HG02571 (cell line): Measurements from ENCODE around the gene INHBB.

Experiments
- ATAC-seq: cut with Tn5 transposase; IDR thresholded peaks from one replicate; pipeline ENCODE4 v1.9.1; 2021; ENCODE audit warnings: mild to moderate bottlenecking, moderate library complexity; ENCODE audit not compliant: unreplicated experiment

Gene INHBB

GRCh38 chr2:120336749-120337148 lies 9.2 kb upstream of the INHBB start:
- no peak for ATAC-seq

GRCh38 chr2:120338015-120338414 lies 7.9 kb upstream of the INHBB start:
- ATAC-seq: no peak

- no peak for ATAC-seq
Observed at GRCh38 chr2:120341977-120342376, 4.0 kb upstream of the INHBB start.

DNA sequence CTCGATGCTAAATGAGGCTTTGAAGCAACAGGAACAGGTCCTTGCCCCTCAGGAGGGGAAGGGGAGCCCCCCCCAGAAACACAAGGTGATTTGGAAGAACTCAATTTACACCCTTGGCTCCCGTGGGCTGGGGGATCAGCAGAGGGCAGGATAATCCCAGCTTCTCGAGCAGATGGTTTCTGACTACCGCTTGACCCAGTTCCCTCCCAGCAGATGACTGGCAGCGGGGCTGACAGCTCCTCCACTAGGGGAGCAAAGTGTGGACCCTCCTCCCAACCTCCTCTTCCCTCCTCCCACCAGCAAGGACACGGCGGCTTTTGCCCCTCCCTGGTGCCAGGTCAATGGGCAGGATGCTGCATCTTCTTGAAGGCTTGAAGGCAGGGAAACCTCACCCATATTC lies 3.5 kb upstream of the INHBB start:
- ATAC-seq: no peak

DNA sequence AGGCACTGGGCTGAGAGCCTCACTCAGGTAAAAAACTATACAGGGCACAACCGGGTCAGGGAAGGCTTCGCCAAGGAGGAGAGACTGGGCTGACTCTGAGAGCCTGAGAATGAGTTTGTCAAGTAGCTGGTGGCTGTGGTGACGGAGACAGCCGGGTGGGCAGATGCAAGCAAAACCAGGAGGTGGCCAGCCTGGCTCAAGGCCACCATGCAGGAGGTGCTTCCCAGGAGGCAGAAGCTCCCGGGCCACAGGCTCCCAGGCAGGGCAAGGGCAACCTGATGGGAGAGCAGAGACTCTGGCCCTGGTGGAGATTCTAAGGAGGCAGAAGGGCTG lies 2.9 kb upstream of the INHBB start:
- ATAC-seq: no peak

DNA sequence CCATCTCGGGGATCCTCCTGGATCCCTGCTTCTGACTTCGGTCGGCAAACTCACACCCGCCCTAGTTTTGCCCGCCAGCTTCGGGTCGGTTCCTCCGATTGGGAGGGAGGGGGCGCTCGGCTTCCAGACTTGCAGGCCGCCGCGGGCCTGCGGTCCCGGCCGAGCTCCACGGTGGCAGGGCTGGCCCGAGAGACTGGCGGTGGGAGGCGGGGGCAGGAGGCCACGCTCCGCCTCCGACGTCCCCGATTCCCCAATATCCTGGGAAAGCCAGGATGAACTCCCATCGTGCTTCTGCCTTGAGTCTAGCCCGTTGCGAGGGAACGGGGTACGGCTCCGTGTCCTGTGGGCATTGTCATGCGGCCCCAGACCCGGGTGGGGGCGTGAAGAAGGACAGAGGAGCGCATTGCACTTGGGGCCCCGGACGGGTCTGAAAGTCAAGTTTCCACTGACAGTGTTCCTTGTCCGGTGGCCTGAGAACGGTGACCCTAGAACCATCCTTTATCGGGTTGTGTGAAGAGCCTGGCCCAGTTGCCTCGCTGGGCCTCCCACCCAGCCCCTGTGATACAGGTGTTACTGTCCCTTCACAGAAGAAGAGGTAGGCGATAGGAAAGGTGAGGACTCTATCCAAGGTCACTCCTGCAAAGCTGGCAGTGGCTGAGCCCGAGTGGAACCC lies 2.4 kb upstream of the INHBB start:
- no peak for ATAC-seq

DNA sequence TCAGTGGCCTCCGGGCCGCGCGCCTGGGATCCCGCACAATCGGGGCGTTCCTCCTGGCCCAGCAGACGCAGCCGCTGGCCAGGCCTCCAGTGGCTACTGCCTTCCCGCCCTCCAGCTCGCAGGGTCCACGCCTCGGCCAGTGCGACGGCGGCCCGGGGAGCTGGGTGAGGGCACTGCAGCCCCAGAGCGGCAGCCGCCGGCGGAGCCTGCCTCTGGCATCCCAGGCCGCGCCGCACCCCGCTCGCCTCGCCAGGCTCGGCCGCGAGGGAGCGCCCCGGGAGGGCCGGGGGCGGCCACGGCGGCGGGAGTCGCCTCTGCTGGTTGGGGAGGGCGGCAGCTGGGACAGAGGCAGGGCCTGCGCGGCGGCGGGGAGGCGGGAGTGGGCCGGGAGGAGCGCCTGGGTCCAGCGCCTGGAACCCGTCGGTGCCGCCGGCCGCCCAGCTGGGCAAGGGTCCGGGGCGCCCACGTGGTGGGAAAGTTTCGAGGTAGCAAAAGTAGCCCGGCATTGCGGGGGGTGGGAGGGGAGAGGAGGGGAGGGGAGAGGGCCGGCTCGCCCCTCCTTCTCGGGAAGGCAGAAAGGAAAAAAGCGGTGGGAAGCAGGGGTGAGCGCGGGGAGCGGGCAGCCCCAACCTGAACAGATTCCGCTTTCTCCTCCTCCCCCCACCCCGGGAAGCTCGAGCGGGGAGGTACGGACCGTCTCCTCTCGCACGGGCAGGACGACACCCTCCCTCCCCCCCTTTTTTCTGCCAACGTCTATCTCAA lies 1.5 kb upstream of the INHBB start:
- no peak for ATAC-seq

- ATAC-seq: no peak
Observed at GRCh38 chr2:120344976-120345581, 857 bp upstream of the INHBB start.

DNA sequence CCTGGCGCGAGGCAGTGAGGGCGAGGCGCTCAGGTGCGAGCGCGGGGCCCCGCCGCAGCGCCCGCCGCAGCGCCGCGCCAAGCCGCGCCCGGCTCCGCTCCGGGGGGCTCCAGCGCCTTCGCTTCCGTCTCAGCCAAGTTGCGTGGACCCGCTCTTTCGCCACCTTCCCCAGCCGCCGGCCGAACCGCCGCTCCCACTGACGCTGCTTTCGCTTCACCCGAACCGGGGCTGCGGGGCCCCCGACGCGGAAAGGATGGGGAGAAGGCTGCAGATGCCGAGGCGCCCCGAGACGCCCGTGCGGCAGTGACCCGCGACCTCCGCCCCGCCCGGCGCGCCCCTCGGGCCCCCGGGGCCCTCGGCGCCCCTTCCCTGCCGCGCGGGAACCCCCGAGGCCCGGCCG lies 328 bp upstream of the INHBB start:
- no peak for ATAC-seq

DNA sequence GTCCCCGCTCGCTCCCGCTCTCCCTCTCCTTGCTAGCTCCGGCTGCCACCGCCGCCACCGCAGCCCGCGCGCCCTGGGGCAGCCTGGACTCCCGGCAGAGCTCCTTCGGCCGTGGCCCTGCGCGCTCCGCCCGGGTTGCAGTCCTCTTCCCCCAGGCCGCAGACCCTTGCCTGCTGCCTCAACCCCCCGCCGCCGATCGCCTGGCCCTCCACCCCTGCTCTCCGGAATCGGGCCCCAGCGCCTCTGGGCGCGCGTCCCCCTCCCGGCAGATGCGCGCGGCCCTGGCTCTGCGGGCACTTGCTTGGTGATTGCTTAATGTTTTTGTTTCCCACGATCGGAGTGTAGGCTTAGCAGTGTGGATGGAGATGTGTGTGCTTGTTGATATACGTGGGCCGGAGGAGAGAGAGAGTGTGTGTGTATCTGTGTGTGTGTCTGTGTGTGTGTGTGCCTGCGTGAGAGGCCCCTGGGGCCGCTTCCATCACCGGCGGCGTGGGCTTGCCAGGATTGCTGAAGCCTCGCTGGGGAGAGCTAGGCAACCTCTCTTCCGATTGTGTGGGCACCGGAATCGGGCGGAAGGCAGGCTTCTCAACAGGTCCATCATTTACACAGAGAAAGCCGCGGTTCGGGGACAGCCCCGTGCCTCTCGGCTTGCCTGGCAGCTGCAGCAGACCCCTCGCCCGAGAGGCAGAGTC lies 877 bp downstream of the INHBB start:
- no peak for ATAC-seq

DNA sequence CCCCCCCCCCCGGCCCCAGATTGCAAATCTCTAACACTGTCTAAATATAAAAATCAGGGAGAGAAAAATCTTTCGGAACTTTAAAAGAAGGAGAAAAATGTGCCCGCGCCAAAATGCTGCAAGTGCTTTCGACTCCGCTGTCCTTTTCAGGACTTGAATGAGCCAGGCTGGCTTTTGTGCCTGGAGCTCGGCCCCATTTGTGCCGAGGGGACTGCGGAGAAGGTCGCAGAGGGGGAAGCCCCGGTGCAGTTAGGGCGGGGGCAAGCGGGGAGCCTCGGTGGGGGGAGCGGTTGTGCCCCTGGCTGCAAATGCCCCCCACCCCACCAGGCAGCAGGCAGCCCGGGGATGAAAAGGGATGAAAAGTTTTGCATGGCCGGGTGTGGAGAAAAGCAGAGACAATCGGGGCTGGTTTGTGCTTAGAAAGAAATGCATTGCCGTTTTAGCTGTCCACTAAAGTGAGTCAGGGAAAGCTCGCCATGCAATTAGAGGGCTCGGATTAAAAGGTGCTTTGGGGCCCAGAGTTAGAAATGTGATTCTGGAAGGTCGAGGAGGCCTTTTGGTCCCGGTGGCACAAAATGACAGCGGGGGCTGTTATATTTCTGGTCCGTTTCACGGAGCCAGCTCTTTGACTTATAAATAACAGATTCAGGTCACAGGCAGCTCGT lies 1.6 kb downstream of the INHBB start:
- no peak for ATAC-seq

DNA sequence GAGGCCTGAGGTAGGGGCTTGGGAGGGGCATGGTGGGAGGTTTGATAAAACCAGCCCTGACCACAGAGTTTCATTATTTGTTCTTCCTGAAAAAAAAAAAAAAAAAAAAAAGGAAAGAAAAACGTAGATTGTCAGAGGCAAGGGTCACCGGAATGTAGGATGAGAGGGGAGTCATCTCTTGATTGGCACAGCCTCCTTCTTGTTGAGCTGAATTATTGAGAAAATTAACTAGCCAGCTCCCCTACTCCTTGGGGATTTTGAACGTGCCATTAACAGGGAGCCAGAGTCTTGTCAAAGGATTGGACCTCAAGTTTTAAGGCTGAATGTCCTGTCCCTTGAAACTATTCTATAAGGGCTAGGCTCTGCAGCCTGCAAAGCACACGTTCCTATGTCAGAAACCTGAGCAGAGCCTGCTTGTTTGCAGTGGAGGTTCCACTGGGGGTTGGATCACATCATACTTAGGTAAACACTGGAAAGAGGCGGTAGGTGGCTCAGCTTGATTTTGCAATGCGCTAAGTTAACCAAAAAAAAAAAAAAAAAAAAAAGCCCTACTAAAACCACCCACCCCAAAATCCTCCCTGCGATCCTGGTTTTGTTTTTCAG lies 2.3 kb downstream of the INHBB start:
- ATAC-seq: no peak

- ATAC-seq: no peak
Observed at GRCh38 chr2:120348737-120349439, 3.0 kb downstream of the INHBB start.

DNA sequence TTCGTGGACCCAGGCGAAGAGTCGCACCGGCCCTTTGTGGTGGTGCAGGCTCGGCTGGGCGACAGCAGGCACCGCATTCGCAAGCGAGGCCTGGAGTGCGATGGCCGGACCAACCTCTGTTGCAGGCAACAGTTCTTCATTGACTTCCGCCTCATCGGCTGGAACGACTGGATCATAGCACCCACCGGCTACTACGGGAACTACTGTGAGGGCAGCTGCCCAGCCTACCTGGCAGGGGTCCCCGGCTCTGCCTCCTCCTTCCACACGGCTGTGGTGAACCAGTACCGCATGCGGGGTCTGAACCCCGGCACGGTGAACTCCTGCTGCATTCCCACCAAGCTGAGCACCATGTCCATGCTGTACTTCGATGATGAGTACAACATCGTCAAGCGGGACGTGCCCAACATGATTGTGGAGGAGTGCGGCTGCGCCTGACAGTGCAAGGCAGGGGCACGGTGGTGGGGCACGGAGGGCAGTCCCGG lies 3.5 kb downstream of the INHBB start:
- no peak for ATAC-seq

DNA sequence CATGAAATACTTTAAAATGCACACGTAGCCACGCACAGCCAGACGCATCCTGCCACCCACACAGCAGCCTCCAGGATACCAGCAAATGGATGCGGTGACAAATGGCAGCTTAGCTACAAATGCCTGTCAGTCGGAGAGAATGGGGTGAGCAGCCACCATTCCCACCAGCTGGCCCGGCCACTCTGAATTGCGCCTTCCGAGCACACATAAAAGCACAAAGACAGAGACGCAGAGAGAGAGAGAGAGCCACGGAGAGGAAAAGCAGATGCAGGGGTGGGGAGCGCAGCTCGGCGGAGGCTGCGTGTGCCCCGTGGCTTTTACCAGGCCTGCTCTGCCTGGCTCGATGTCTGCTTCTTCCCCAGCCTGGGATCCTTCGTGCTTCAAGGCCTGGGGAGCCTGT lies 4.1 kb downstream of the INHBB start:
- no peak for ATAC-seq

- ATAC-seq: no peak
Observed at GRCh38 chr2:120350801-120351320, 4.9 kb downstream of the INHBB start.

DNA sequence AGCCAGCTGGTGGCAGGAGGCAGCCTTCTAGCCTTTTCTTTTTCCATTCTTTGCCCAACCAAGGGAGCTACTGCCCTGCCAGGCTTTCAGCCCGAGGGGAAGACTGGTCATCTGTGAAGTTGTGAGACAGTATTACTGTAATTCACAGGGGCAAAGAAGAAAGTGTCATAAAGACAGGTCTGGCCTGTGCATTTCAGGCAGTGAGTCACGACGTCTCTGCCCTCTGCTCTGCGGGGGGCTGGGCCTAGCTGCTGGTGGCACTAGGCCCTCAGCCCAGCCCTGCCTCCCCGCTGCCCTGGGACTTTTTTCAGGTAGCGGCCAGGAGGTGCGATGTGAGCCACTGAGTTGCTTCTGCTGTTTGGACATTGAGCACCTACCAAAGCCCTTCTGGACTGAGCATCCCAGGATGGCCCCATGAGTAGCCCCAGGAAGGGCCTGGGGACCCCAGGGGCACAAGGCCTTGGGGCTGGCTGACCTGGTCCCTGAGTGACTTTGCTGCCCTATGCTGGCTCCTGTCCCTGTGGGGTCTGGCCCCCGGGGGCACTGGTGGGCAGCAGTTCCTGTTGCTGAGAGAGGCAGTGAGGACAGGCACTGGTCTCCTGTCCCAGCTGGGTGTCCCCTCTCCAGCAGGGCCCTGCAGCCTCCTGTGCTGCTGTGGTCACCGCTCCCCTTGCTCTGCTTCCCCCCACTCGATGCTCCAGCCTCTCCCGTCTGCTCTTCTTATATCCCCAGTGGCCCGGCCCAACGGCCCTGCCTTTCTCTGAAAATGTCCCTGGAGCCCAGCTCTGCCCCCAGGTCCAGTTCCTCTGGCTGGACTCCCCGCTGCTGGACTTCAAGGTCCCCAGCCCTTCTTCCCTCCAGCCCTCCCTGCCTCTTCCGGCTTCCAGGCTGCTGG lies 7.0 kb downstream of the INHBB start:
- ATAC-seq: no peak

DNA sequence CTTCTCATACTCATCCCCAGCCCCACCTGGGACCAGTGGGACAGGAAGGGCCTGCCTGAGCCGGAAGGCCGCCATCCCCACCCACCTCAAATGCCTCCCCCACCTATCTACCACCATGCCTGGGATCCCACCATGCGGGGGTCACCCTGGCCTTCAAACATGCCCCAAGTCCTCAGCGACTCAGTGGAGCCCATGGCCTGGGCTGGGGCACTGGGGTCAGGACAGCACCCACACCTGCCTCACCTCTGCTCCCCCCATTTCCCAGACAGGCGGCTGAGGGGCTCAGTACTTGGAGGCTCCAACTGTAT lies 7.6 kb downstream of the INHBB start:
- no peak for ATAC-seq

GRCh38 chr2:120353931-120354330 lies 8.0 kb downstream of the INHBB start:
- ATAC-seq: no peak
